C4-2B (cell line): ENCODE results near the gene PGBD4.
"Not testable (repeated sequence)": the region's sequence is repeated elsewhere in the genome, so short reads cannot be mapped to it uniquely, and the experiment has no call there.

Experiments
- H3K27ac ChIP-seq: fragments of 450-650 bp; 2 replicates; pipeline ENCODE4 v1.5.1; 2017
- CTCF ChIP-seq: fragments of 450-650 bp; conservative IDR thresholded peaks from 2 replicates; pipeline ENCODE4 v1.5.1; 2017; ENCODE audit warnings: mild to moderate bottlenecking
- ZFX ChIP-seq: fragments of 450-650 bp; IDR thresholded peaks from 2 replicates; pipeline ENCODE4 v1.6.1; 2017

PGBD4 gene

GRCh38 chr15:34114215-34114614, 12.3 kb downstream of the PGBD4 start:
- no peak overlapping the region for H3K27ac ChIP-seq
- TF ChIP-seq CTCF (no peak), ZFX (no peak)

- no peak for TF ChIP-seq ZFX
- H3K27ac ChIP-seq = no peak overlapping the region
These were observed 12.9 kb downstream of the PGBD4 start for GRCh38 chr15:34114739-34115138.

GRCh38 chr15:34116620-34117019, 14.7 kb downstream of the PGBD4 start:
- H3K27ac ChIP-seq = no peak overlapping the region
- TF ChIP-seq CTCF = no peak
- no peak for TF ChIP-seq ZFX

GRCh38 chr15:34119291-34119690, 17.4 kb downstream of the PGBD4 start:
- no peak overlapping the region for H3K27ac ChIP-seq

GRCh38 chr15:34120420-34120819, 18.5 kb downstream of the PGBD4 start:
- not testable (repeated sequence) for H3K27ac ChIP-seq

More at GRCh38 chr15:34119291-34119690, 17.4 kb downstream of the PGBD4 start:
- TF ChIP-seq CTCF = peak; percentile 10
- TF ChIP-seq ZFX = no peak

- not testable (repeated sequence) for H3K27ac ChIP-seq
These were observed 19.9 kb downstream of the PGBD4 start for GRCh38 chr15:34121786-34122185.

GRCh38 chr15:34122771-34123183, 20.9 kb downstream of the PGBD4 start:
- no peak for TF ChIP-seq CTCF
- no peak for TF ChIP-seq ZFX
- no peak overlapping the region for H3K27ac ChIP-seq

GRCh38 chr15:34124651-34125050, 22.8 kb downstream of the PGBD4 start:
- no peak for TF ChIP-seq CTCF
- TF ChIP-seq ZFX = no peak
- no peak overlapping the region for H3K27ac ChIP-seq

- no peak for TF ChIP-seq CTCF
- TF ChIP-seq ZFX = no peak
- no peak overlapping the region for H3K27ac ChIP-seq
These were observed 24.1 kb downstream of the PGBD4 start for GRCh38 chr15:34125945-34126344.
